ENCODE results near the gene CGA. TPM values are rescaled to one million over a fixed set of nuclear protein-coding genes. Genes with fewer than 3 reads are reported as not detected.

CGA gene
- polyA plus RNA-seq, 1 of the 3 experiments (the other 2 are of a cell fraction), result 0.10 TPM

- H3K9ac ChIP-seq, result no peak overlapping the region
- H3K9me2 ChIP-seq, result no peaks in the 10 kb centered on the region
Measured at GRCh38 chr6:87071683-87072082, 23.2 kb downstream of the CGA start.

GRCh38 chr6:87070741-87071140, 24.2 kb downstream of the CGA start:
- TF ChIP-seq, protein P1, sequence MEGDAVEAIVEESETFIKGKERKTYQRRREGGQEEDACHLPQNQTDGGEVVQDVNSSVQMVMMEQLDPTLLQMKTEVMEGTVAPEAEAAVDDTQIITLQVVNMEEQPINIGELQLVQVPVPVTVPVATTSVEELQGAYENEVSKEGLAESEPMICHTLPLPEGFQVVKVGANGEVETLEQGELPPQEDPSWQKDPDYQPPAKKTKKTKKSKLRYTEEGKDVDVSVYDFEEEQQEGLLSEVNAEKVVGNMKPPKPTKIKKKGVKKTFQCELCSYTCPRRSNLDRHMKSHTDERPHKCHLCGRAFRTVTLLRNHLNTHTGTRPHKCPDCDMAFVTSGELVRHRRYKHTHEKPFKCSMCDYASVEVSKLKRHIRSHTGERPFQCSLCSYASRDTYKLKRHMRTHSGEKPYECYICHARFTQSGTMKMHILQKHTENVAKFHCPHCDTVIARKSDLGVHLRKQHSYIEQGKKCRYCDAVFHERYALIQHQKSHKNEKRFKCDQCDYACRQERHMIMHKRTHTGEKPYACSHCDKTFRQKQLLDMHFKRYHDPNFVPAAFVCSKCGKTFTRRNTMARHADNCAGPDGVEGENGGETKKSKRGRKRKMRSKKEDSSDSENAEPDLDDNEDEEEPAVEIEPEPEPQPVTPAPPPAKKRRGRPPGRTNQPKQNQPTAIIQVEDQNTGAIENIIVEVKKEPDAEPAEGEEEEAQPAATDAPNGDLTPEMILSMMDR (IDR thresholded peaks at IDR 0.05), result no peak
- TF ChIP-seq, protein P2, sequence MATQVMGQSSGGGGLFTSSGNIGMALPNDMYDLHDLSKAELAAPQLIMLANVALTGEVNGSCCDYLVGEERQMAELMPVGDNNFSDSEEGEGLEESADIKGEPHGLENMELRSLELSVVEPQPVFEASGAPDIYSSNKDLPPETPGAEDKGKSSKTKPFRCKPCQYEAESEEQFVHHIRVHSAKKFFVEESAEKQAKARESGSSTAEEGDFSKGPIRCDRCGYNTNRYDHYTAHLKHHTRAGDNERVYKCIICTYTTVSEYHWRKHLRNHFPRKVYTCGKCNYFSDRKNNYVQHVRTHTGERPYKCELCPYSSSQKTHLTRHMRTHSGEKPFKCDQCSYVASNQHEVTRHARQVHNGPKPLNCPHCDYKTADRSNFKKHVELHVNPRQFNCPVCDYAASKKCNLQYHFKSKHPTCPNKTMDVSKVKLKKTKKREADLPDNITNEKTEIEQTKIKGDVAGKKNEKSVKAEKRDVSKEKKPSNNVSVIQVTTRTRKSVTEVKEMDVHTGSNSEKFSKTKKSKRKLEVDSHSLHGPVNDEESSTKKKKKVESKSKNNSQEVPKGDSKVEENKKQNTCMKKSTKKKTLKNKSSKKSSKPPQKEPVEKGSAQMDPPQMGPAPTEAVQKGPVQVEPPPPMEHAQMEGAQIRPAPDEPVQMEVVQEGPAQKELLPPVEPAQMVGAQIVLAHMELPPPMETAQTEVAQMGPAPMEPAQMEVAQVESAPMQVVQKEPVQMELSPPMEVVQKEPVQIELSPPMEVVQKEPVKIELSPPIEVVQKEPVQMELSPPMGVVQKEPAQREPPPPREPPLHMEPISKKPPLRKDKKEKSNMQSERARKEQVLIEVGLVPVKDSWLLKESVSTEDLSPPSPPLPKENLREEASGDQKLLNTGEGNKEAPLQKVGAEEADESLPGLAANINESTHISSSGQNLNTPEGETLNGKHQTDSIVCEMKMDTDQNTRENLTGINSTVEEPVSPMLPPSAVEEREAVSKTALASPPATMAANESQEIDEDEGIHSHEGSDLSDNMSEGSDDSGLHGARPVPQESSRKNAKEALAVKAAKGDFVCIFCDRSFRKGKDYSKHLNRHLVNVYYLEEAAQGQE (IDR thresholded peaks at IDR 0.05; ENCODE audit: low read depth, low read length), result no peak
- TF ChIP-seq EP300 (IDR thresholded peaks at IDR 0.05; ENCODE audit: borderline replicate concordance in 1 of 2, low read depth in 1 of 2, low read length in 1 of 2) (no peak), EZH2phosphoT487 (IDR thresholded peaks at IDR 0.05; ENCODE audit: borderline replicate concordance, low read depth) (no peak), FOXJ3 (CRISPR knock-in tag; IDR thresholded peaks at IDR 0.05) (no peak), YY1 (IDR thresholded peaks at IDR 0.05; ENCODE audit: low read depth) (no peak), ELF1 (IDR thresholded peaks at IDR 0.05) (no peak), TCF12 (IDR thresholded peaks at IDR 0.05) (no peak), MEF2A (IDR thresholded peaks at IDR 0.05; ENCODE audit: borderline replicate concordance, low read depth) (no peak), TAF1 (IDR thresholded peaks at IDR 0.05; ENCODE audit: borderline replicate concordance, low read depth, low read length) (no peak)
- CTCF ChIA-PET, result interaction anchor here (1.6 to 5.9 kb wide), 3 partner anchors 8 to 1800 kb away, joined by 3 to 47 read pairs (median 3); no protein-coding TSS in a partner anchor
- Histone ChIP-seq H3K36me3 (replicated peaks in 1 of 2; ENCODE audit: control insufficient read depth in 1 of 2, insufficient read depth in 2 of 2, low read length in 1 of 2) (no peaks in the 10 kb centered on the region), H3K4me1 (ENCODE audit: control insufficient read depth in 1 of 2, insufficient read depth in 2 of 2, low read depth in 1 of 2, low read length in 1 of 2) (peaks cover 0 to 6% of the 10 kb centered on the region in 2 experiments; a peak in 3 of 4 replicates), H3K4me3 (ENCODE audit: low read depth in 2 of 2, low read length in 1 of 2) (no peak overlapping the region), H3K9me3 (no peaks in the 10 kb centered on the region), H2AFZ (ENCODE audit: low read depth) (no peak overlapping the region), H4K20me1 (ENCODE audit: insufficient read depth) (no peaks in the 10 kb centered on the region), H3K79me2 (ENCODE audit: insufficient read depth) (no peaks in the 10 kb centered on the region), H3K4me2 (no peak overlapping the region), H3K9me2 (no peaks in the 10 kb centered on the region), H3F3A (replicated peaks; ENCODE audit: insufficient read depth) (no peaks in the 10 kb centered on the region), H3K9ac (no peak overlapping the region), H3K27ac (ENCODE audit: low read depth in 2 of 2, low read length in 1 of 2) (no peak overlapping the region), H3K27me3 (ENCODE audit: insufficient read depth) (no peaks in the 10 kb centered on the region)
- DNase-seq, result no peak
- POLR2A ChIA-PET, result no interaction called here
- WGBS (ENCODE audit: low lambda C conversion rate), result 21% methylated on average over 2 of the region's 2 CpGs

More at GRCh38 chr6:87071683-87072082, 23.2 kb downstream of the CGA start:
- Histone ChIP-seq H3K36me3 (replicated peaks in 1 of 2; ENCODE audit: control insufficient read depth in 1 of 2, insufficient read depth in 2 of 2, low read length in 1 of 2) (no peaks in the 10 kb centered on the region), H3K4me1 (ENCODE audit: control insufficient read depth in 1 of 2, insufficient read depth in 2 of 2, low read depth in 1 of 2, low read length in 1 of 2) (peaks cover 0 to 3% of the 10 kb centered on the region in 2 experiments; a peak in 3 of 4 replicates), H2AFZ (ENCODE audit: low read depth) (no peak overlapping the region), H3K9me3 (no peaks in the 10 kb centered on the region), H3F3A (replicated peaks; ENCODE audit: insufficient read depth) (no peaks in the 10 kb centered on the region), H4K20me1 (ENCODE audit: insufficient read depth) (no peaks in the 10 kb centered on the region), H3K4me3 (ENCODE audit: low read depth in 2 of 2, low read length in 1 of 2) (no peak overlapping the region), H3K27me3 (ENCODE audit: insufficient read depth) (no peaks in the 10 kb centered on the region), H3K27ac (ENCODE audit: low read depth in 2 of 2, low read length in 1 of 2) (no peak overlapping the region), H3K79me2 (ENCODE audit: insufficient read depth) (no peaks in the 10 kb centered on the region), H3K4me2 (no peak overlapping the region)
- DNase-seq, result no peak
- TF ChIP-seq, protein P3, sequence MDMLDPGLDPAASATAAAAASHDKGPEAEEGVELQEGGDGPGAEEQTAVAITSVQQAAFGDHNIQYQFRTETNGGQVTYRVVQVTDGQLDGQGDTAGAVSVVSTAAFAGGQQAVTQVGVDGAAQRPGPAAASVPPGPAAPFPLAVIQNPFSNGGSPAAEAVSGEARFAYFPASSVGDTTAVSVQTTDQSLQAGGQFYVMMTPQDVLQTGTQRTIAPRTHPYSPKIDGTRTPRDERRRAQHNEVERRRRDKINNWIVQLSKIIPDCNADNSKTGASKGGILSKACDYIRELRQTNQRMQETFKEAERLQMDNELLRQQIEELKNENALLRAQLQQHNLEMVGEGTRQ (IDR thresholded peaks at IDR 0.05; ENCODE audit: borderline replicate concordance, low read depth, low read length), result no peak
- no peak for TF ChIP-seq RAD21 (IDR thresholded peaks at IDR 0.05; ENCODE audit: low read length)
- TF ChIP-seq RFX5 (IDR thresholded peaks at IDR 0.05; ENCODE audit: low read length), result no peak
- TF ChIP-seq FOSL2 (IDR thresholded peaks at IDR 0.05; ENCODE audit: borderline replicate concordance, low read depth), result no peak
- TF ChIP-seq, protein P1 (IDR thresholded peaks at IDR 0.05), result no peak
- no peak for TF ChIP-seq TAF1 (IDR thresholded peaks at IDR 0.05; ENCODE audit: borderline replicate concordance, low read depth, low read length)
- TF ChIP-seq ELF1 (IDR thresholded peaks at IDR 0.05), result no peak
- no peak for TF ChIP-seq GABPA (IDR thresholded peaks at IDR 0.05; ENCODE audit: low read depth)
- ChIA-PET CTCF (interaction anchor here (1.0 to 5.9 kb wide), 4 partner anchors 7 to 1799 kb away, joined by 3 to 47 read pairs (median 3); no protein-coding TSS in a partner anchor), POLR2A (no interaction called here)
- WGBS (ENCODE audit: low lambda C conversion rate), result 12% methylated on average over 2 of the region's 3 CpGs

All from SK-N-SH (cell line).